Tibial nerve (tissue), 4 donors: ENCODE data around the gene PRPF19.

Experiments used
- EP300 ChIP-seq, 2 donors: sonication (generic); formaldehyde crosslinking; IDR thresholded peaks; one replicate each; pipeline ENCODE4 v1.6.1; 2017; ENCODE audit warnings: antibody characterized with exemption in 2 of 2, mild to moderate bottlenecking in 1 of 2
- POLR2A ChIP-seq, 2 donors: fragments of 450-650 bp; IDR thresholded peaks; one replicate each; pipeline ENCODE4 v1.6.1; 2017; ENCODE audit warnings: antibody characterized with exemption in 2 of 2, mild to moderate bottlenecking in 2 of 2, moderate library complexity in 2 of 2
- TF ChIP-seq, protein P1 (sequence below), 5 experiments: fragments of 200-600 bp in 3 of 5; fragments of 450-650 bp in 2 of 5; sonication (generic) in 3 of 5; IDR thresholded peaks; one replicate each; pipeline ENCODE4 v1.5.1; 2016 to 2019; ENCODE audit warnings: antibody characterized with exemption in 5 of 5, mild to moderate bottlenecking in 3 of 5, moderate library complexity in 2 of 5

DNA sequence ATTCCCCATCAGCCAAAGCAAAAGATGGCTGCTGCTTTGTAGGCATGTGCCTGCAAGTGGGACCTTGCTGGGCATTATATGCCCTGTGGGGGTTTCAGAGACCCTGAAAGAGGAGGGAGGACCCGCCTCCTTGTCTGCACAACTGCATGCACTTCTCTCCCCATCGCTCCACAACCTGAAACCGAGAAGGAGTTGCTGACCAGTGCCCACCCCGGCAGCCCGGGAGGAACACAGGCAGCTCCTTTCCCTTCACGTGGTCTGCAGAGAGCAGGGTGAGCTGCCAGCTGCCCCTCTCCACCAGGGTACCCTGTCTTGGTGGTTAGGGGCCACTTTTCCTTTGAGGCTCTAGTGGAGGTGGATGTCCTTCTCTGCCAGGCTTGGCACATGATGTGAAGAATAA lies 16.5 kb upstream of the PRPF19 start:
- TF ChIP-seq, protein P1, sequence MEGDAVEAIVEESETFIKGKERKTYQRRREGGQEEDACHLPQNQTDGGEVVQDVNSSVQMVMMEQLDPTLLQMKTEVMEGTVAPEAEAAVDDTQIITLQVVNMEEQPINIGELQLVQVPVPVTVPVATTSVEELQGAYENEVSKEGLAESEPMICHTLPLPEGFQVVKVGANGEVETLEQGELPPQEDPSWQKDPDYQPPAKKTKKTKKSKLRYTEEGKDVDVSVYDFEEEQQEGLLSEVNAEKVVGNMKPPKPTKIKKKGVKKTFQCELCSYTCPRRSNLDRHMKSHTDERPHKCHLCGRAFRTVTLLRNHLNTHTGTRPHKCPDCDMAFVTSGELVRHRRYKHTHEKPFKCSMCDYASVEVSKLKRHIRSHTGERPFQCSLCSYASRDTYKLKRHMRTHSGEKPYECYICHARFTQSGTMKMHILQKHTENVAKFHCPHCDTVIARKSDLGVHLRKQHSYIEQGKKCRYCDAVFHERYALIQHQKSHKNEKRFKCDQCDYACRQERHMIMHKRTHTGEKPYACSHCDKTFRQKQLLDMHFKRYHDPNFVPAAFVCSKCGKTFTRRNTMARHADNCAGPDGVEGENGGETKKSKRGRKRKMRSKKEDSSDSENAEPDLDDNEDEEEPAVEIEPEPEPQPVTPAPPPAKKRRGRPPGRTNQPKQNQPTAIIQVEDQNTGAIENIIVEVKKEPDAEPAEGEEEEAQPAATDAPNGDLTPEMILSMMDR (IDR thresholded peaks at IDR 0.05) = no peak
- TF ChIP-seq POLR2A (IDR thresholded peaks at IDR 0.05) = no peak
- no peak for TF ChIP-seq EP300 (IDR thresholded peaks at IDR 0.05)
